H1 (cell line): ENCODE data around the gene DDX43.

ENCODE experiments used
- CTCF ChIP-seq, 3 experiments: IDR thresholded peaks; 1 replicate in 2 of 3; 2 replicates in 1 of 3; pipeline versions ENCODE4 v1.5.1 to v1.6.1; 2011; ENCODE audit warnings: low read length in 3 of 3, mild to moderate bottlenecking in 3 of 3, inconsistent platforms in 2 of 3, low read depth in 1 of 3, moderate library complexity in 1 of 3; ENCODE audit not compliant: insufficient read depth in 1 of 3; ENCODE audit errors: control extremely low read depth in 1 of 3
- EP300 ChIP-seq, 2 experiments: IDR thresholded peaks; 1 replicate in 1 of 2; 2 replicates in 1 of 2; pipeline ENCODE4 v1.6.1; 2011 to 2012; ENCODE audit warnings: low read depth in 2 of 2, low read length in 2 of 2, mild to moderate bottlenecking in 2 of 2, borderline replicate concordance in 1 of 2, inconsistent platforms in 1 of 2, moderate library complexity in 1 of 2
- NANOG ChIP-seq: IDR thresholded peaks from 2 replicates; pipeline ENCODE4 v1.6.1; 2011; ENCODE audit warnings: low read length, low read depth, mild to moderate bottlenecking, inconsistent platforms; ENCODE audit not compliant: insufficient read depth, poor library complexity, severe bottlenecking
- POLR2A ChIP-seq, 2 experiments: IDR thresholded peaks; 1 replicate in 1 of 2; 2 replicates in 1 of 2; pipeline ENCODE4 v1.6.1; 2011; ENCODE audit warnings: low read depth in 2 of 2, low read length in 2 of 2, mild to moderate bottlenecking in 2 of 2; ENCODE audit errors: control extremely low read depth in 1 of 2
- POLR2AphosphoS5 ChIP-seq: IDR thresholded peaks from 2 replicates; pipeline ENCODE4 v1.6.1; 2011; ENCODE audit warnings: low read depth, low read length
- RFX5 ChIP-seq: IDR thresholded peaks from 2 replicates; pipeline ENCODE4 v1.6.1; 2011; ENCODE audit warnings: low read depth, low read length, improper control_type of control experiment, borderline replicate concordance
- RNF2 ChIP-seq: fragments of 200-900, 300-1000 bp; sonication (generic); IDR thresholded peaks from 2 replicates; pipeline ENCODE4 v1.7.1; 2016; ENCODE audit warnings: borderline replicate concordance, low read depth, mild to moderate bottlenecking, antibody characterized with exemption, low read length; ENCODE audit not compliant: poor library complexity, severe bottlenecking; ENCODE audit errors: missing control alignments
- SIRT6 ChIP-seq: IDR thresholded peaks from one replicate; pipeline ENCODE4 v1.7.1; 2012; ENCODE audit warnings: low read length, inconsistent platforms
- SP4 ChIP-seq: IDR thresholded peaks from 2 replicates; pipeline ENCODE4 v1.6.1; 2012; ENCODE audit warnings: low read length, inconsistent platforms

- no peak for TF ChIP-seq EP300 (IDR thresholded peaks at IDR 0.05; ENCODE audit: borderline replicate concordance in 1 of 2, low read depth in 2 of 2, low read length in 2 of 2)
- TF ChIP-seq RFX5 = no peak
- no peak for TF ChIP-seq CTCF (IDR thresholded peaks at IDR 0.05; ENCODE audit: control extremely low read depth in 1 of 3, insufficient read depth in 1 of 3, low read depth in 1 of 3, low read length in 3 of 3)
- TF ChIP-seq SIRT6 = no peak
- TF ChIP-seq POLR2AphosphoS5 = 0 out of 2 replicates have a peak, but pooled peaks have one; percentile 28
- no peak for TF ChIP-seq RNF2
- TF ChIP-seq NANOG = no peak
- TF ChIP-seq SP4 = no peak
- no peak for TF ChIP-seq POLR2A (IDR thresholded peaks at IDR 0.05; ENCODE audit: control extremely low read depth in 1 of 2, low read depth in 2 of 2, low read length in 2 of 2)
These were observed 4.8 kb upstream of the DDX43 start for GRCh38 chr6:73389854-73390253.
